HG03196 (cell line): ENCODE results near the gene DLX6.

Experiments used
- ATAC-seq: cut with Tn5 transposase; IDR thresholded peaks from one replicate; pipeline ENCODE4 v1.9.1; 2021; ENCODE audit not compliant: unreplicated experiment

Gene DLX6

GRCh38 chr7:97005183-97006054, at the start of gene DLX6:
Gene DLX6 (plus strand): TSS chr7:97005553. CDS start chr7:97005978, 425 bp downstream.
- no peak for ATAC-seq

GRCh38 chr7:96959135-96959534, 46.2 kb upstream of the DLX6 start:
- no peak for ATAC-seq

DNA sequence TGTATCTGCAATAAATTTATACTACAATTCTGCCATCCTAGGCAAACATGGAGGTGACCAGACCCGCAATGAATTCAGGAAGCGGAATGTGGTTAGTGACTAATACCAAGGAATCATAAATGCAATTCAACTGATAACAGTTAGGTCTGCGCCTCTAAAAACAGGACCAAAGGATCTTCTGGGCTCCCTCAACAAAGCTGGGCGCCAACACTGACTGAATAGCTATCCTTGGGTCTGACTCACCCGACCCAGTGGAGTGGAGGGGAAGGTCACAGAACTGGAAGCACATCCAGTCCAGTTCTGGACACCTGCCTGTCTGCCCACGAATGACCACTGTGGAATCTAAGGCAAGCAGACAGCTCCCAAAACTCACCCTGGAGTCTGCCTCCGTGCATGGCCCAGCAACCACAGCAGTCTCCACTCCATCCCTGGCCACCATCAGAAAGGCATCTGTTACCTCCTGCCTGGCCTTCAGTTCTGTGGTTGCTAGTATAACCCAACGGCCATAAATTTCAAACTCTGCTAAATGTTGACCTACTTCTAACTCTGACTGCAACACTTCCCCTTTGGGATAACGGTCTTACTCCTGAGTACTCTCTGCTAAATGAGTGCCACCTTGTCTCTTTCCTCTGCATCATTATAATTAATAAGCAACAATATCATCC, 43.0 kb upstream of the DLX6 start:
- ATAC-seq: no peak

DNA sequence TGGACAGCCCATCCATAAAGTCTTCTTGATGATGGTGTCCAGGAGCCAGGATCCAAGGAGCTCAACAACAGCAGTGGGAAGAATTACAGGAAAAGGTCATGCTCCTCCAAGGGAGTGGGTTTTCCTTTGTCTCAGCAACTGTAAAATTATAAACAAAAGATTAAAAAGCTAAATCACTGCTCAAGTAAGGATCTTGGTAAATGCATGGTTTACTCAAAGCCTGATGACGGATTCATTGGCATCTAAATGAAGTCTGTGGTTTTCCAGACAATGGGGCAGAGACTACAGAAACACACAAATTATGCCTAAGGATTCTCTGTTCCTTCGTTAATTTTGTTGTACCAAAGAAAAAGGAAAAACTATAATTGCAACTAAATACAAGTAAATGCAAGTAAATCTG, 36.4 kb upstream of the DLX6 start:
- no peak for ATAC-seq

- ATAC-seq: no peak
Measured at GRCh38 chr7:96970739-96971138, 34.6 kb upstream of the DLX6 start.

DNA sequence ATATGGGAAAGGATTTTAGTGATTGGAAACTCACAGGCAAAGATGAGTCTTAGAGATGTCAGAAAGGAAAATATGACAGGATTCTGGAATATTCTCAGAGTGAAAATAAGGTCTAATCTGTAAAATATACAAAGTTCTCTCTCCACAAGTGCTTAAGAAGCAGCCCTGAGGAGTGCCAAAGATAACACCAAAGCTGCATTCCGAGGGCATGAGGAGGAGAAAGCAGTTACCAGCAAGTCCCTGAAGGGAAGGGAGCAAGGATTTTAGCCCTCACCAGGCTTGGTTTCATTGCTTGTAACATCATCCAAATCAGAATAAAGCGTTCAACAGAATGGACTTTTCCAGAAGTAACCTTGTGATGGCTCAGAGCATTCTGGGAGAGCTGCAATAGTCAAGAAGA, 31.4 kb upstream of the DLX6 start:
- ATAC-seq: no peak

GRCh38 chr7:96976106-96976505, 29.2 kb upstream of the DLX6 start:
- no peak for ATAC-seq

- no peak for ATAC-seq
Measured at GRCh38 chr7:96977445-96977844, 27.9 kb upstream of the DLX6 start.

DNA sequence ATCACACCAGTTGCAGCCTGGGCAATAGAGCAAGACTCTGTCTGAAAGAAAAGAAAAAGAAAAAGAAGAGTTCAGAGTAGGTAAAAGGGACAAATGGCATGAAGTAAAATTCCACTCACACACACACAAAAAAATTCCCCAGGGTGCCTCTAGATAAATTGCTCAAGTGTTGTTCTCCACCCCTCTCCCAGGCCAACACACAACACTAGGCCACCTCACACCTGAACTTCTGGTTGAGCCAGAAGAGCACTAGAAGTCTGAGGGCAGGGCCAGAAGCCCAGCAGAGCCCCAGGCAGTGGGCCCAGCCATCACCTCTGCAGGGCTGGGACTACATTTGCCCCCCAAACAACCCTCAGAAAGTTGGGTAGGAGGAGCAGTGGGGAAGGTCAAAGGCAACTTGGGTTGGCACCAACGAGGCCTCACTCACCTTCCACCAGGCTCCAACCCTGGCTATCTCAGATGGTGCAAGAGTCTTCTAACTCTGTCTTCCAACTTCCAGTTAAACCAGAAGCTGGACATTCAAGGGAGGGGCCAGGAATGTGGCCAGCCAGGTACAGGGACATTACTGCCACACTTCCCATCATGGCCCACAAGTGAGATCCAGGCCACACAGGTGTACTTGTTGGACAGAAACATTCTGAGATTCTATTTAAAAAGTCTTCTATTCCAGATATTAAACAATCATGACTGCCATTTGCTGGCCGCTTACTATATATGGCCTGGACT, 25.6 kb upstream of the DLX6 start:
- no peak for ATAC-seq

DNA sequence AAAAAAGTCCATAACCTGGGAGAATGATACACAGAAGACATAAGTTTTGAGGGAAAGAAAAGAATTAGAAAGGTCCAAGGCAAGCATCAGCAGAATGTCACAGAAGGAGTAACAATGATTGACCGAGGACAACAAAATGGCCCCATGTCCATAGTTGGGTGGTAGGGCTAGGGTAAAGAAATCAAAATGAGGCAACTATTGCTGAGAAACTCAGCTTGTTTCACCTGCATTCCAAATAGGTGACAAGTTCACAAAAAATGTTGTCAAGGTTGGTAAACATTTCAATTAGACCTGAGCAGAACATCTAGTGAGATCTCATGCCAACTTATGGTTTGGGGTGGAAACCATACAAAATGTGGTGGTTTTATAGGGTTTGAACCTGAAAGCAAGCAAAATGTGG, 22.8 kb upstream of the DLX6 start:
- ATAC-seq: no peak

GRCh38 chr7:96985992-96986391, 19.4 kb upstream of the DLX6 start:
- ATAC-seq: no peak

DNA sequence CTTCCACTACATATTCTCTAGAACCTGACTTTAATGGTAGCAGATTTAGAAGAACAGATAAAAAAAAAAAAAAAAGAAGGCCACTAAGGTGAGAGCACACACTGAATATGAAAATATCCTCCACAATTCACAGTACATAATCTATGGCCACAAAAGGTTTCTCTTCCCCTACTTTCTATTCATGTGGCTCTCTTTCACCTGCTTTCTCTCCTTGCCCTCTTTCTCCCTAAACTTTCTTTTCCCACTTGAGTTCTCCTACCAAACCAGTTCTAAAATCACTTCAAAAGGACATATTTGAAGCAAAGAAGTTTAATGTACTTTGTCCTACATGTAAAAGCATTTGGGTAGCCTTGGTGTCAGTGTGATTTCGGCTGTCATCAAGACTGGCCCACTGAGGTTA, 18.5 kb upstream of the DLX6 start:
- ATAC-seq: no peak

GRCh38 chr7:96987719-96988118, 17.6 kb upstream of the DLX6 start:
- ATAC-seq: no peak

DNA sequence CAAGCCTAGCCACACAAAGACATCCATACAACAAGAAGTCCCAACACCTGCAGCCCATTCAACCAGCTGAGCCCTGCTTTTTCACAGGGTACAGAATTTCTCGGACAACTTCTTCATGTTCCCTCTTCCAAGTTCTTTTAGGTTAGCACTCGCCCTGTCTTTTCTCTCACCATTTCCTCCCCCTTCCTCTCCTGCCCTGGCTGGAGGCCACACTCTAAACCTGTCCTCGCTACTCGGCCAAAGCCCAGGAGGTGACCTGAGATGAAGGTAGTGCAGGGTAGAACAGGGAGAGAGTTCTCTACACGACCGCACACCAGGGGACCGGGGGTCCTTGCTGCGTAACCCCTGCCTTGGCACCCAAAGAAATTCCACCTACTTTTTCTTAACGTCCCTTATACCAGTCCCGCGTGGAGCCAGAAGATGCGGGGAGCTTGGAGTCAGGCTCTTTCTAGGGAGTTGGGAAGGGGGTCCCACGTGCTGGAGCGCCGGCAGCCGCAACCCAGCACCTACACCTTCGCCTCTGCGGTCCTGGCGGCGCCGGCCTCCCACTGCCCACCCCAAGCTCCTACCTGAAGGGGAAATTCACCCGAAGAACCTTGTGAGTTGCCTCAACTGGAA, 16.0 kb upstream of the DLX6 start:
- no peak for ATAC-seq

GRCh38 chr7:96989859-96990317, 15.5 kb upstream of the DLX6 start:
- no peak for ATAC-seq

DNA sequence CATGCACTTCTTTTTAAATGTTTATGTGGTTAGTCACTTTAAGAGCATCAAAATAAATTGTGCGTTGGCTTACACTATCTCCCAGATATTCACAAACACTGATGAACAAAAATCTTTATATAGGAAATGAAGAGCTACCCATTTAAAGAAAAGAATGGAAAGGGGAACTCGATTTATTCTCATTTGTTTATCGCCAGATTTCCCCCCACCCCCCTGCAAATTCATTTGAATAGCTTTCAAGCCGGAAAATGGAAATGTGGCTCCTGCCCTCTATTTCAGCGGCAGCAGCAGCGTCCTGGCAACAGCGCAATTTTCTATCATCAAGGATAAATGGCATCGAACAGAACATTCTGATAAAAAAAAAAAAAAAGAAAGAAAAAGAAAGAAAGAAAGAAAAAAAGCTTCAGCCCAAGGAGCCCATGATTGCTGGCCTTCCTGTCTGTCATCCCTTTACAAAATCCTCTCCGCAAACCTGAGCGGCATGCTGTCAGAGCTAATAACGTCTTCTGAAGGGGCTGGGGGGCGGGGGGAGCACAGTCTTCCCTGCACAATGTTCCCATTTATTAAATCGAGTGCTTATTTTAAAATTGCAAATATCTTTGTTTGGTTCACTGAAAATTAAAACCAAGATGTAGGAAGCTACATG, 13.7 kb upstream of the DLX6 start:
- ATAC-seq: no peak

- ATAC-seq: no peak
Measured at GRCh38 chr7:96992192-96993005, 13.0 kb upstream of the DLX6 start.

DNA sequence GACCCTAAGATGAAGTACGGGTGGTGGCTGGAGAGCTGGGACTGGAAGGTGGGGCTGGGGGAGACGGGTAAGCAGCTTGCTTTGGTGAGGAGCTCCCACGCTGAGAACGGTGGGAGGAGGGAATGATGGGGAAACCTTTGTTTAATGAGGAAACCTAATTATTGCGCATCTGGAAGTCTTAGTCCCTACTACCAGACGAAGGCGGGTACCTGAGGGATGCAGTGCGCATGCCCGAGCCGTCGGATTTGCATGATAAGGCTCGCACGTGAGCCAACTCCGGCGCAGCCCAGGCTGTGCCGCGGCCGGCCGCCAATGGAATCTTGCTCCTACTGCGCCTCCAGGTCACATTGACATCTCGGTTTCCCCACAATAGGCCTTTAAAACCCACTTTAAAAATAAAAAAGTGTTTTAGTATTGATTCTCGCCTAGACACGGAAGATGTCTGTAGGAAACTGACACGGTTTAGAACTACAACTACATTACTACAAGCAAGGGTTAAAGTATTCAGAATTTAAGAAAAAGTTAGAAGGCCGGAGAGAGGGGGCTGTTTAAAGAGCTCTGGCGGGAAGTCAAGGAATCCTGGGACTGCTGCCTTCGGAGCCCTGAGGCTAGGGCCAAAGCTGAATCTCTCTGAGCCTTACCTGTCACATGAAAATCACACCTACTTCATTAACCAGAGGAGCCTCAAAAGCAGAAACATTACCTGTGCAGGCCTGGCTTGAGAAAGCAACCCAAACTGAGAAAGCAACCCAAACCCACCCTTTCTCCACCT, 12.1 kb upstream of the DLX6 start:
- ATAC-seq: no peak

DNA sequence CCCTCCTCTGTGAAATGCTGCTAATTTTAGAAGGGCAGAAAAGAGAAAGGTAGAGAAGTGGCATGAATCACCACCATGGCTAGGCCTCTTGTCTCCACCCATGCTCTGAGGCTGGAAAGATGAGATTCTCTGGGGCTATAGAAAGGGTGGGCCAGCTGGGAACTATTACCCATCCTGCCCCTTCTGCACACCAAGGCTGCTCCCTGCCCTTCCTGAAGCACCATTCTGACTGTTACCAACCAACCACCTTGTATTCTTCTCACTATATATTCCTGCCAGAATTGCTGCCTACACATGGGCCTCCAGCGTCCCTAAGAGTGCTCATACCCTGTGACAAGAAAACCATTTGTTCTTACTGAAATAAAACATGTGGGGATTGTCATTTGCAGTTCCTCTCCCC, 11.4 kb upstream of the DLX6 start:
- ATAC-seq: no peak
